Measurements from ENCODE around the gene OR4Q3.
"Not testable (repeated sequence)": the region's sequence is repeated elsewhere in the genome, so short reads cannot be mapped to it uniquely, and the experiment has no call there.

OR4Q3 gene

DNA sequence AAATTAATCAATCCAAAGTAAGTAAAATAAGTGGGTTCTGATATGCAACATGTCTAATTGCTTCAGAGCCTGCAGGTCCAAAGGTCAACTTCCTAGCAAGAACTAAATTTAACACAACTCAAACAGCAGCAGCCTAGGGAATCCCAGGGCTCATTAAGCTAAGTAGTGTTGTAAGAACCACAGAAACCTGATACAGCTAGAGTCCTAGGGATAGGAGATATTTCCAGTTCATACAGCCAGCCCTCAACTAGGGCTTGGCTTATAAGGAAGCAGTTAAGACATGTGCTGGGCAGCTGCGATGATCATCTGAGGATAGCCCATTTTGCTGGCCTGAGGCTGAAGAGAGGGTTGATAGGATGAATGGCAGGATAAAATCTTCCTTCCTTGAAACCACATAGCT, at the start of gene OR4Q3:
Gene OR4Q3, plus strand, starts transcription at position 316 of the 400 bp plus-strand sequence.
- no peak for DNase-seq

DNA sequence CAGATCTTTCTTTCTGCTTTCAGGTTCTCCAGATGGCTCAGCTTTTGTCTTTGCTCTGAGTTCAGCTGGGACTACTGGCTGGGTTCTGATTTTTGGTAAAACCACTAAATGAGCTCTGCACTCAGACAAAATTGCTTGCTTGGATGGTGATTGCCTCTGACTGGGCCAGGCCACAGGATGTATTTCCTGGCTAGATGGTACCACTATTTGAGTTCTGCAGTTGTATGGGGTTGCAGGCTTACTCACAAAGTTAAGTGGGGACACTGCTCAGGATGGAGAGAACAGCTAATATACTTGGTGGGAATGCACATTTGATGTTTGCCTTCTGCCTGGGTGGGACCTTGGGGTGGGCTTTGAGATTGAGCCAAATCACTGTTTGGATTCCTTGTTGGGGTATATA, 14.0 kb upstream of the OR4Q3 start:
- no peak for DNase-seq

DNA sequence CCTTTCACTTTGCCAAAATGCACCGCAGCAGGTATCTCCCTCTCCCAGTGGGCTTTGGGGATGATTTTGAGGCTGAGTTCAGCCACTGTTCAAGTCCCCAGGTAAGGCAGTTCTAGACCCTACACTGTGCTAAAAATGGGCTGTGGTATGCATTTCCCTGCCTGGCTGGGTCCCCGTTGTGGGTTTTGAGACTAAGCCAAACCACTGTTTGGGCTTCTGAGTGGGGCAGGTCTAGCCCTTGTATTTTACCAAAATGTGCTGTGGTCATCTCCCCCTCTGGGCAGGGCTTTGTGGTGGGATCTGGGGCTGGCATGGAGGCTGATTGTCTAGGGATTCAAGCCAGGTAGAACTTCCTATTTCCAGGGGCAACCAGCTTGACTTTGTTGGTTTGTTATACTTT, 13.6 kb upstream of the OR4Q3 start:
- DNase-seq = no peak

DNA sequence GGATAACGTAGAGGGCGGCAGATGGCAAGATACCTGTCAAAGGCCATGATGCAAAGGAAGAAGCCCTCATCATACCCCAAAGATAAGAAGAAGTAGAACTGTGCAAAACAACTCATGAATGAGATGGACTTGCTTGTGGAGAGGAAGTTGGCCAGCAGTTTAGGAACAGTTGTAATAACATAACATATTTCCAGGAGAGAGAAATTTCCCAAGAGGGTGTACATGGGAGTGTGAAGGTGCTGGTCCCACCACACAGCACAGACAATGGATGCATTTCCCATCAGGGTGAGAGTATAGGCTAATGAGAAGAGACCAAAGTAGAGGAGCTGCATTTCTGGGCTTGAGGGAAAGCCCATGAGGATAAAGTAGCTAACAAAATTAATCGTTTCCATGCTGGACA, 9.5 kb upstream of the OR4Q3 start:
- not testable (repeated sequence) for DNase-seq

DNA sequence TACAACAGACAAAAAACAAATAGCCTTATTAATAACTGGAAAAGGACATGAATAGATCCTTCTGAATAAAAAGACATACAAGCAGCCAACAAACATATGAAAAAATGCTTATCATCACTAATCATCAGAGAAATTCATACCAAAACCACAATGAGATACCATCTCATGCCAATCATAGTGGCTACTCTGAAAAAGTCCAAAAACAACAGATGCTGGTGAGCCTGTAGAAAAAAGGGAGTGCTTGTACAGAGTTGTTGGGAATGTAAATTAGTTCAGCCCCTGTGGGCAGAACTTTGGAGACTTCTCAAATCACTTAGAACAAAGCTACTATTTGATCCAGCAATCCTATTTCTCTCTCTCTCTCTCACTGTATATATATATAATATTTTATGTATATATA, 8.9 kb downstream of the OR4Q3 start:
- not testable (repeated sequence) for DNase-seq

DNA sequence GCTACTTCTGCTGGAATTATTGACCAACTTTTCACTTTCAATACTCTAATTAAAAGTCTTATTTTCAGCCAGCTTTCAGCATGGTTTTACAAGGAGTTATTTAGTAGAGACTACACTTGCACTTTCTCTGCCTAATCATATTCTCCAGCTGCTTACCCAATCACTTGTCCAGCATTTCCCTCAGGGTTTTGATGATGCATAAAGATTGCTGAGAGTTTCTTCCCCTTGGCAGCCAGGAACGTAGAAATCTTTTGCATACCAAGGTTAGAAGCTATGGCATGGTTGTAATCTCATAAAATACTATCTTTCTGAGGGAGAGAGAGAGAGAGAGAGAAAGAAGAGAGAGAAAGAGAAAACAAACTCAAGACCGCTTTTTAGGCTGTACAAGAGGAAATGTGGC, 10.8 kb downstream of the OR4Q3 start:
- no peak for DNase-seq

DNA sequence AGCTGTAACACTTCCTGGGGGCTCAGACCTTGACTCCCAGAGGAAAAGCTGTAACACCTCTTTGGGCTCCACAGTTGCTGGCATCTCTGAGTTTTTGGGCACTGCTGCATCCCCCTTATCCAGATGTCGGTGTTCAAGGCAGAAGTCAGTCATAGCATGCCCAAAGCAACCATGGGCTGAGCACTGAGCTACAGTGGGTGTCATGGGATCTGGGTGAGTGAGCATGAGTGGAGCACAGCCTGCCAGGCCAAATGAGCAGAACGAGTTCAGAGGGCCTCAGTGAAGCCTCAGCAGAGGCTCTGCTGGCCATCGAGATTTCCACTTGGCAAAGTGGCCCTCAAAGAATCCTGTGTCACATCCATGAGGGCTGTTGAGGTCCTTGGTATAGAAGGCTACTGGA, 28.1 kb downstream of the OR4Q3 start:
- DNase-seq = not testable (repeated sequence)

DNA sequence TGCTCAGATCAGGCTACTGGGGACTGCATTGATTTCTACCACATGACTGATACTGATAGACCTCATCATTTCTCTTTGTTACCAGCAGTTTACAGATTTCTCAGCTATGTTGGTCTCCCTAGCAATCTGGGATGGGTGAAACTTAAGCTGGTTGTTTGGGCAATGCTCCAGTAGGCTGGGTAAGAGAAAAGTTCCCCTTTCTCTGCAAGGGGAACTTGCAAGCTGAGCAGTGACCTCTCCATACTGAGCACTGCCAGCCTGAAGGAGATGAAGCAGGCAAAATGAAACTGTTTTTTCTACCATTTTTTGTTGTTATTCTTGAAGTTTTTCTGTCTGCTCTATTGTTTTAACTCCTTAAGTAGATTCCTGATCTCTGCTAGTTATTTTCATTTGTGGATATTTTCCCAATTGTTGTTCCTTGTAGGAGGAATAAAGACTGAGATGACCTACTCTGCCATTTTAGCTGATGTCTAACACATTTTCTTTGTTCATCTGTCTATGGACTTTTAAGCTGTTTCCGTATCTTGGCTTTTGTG, 28.6 kb downstream of the OR4Q3 start:
- DNase-seq = no peak

DNA sequence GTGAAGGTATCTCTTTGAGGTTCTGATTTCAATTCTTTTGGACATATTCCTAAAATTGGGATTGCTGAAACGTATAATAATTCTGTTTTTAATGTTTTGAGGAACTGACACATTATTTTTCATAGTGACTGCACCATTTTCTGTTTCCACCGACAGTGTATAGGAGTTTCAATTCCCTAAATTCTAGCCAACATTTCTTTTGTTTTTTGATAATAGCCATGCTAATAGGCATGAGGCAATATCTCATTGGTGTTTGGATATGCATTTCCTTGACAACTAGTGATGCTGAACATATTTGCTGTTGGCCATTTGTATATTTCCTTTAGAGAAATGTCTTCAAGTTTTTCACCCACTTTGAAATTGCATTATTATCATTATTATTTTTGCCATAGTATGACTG, 29.1 kb downstream of the OR4Q3 start:
- not testable (repeated sequence) for DNase-seq

DNA sequence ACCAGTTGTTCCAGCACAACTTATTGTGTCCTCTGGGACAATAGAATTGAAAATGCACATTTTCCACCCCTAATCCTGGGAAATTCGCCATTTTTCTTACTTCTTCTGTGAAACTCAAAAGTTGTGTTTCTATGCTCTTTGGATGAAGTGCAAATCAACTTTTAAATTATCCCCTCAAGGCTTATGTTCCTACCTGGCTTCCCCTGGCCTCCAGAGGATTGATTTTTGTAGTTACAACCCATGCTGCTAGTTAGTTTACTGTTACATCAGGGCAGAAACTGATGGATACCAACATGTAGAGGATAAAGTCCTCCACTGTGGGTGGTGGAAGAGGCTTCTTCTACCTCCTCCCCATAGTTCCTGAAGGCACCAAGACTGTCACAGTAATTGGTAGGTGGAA, 29.8 kb downstream of the OR4Q3 start, which contains the start of gene OR4M1:
Gene OR4M1, plus strand, starts transcription at position 301 of the 400 bp plus-strand sequence. CDS start 6,819 bp downstream, outside the sequence.
- not testable (repeated sequence) for DNase-seq

DNA sequence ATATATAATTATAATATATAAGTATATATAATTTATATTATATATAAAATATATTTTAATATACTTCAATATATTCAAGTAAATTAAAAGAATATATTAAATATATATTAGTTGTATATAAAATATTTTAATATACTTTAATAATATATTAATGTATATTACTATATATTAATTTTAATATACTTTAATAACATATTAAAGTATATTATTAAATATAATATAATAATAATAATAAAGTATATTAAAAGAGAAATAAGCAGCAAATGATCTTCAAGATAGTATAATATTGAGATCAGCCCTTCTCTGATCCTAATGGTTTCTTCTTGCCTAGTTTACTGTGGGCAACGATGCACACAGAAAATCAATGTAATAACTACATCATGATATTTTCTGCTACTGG, 32.2 kb downstream of the OR4Q3 start:
- no peak for DNase-seq

DNA sequence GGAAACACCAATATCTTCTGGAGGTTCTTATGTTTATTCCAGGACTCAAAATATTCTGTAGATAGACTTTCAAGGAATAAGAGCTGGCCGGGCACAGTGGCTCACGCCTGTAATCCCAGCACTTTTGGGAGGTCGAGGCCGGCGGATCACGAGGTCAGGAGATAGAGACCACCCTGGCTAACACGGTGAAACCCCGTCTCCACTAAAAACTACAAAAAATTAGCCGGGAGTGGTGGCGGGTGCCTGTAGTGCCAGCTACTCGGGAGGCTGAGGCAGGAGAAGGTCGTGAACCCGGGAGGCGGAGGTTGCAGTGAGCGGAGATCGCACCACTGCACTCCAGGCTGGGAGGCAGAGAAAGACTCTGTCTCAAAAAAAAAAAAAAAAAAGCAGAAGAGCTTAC, 42.5 kb downstream of the OR4Q3 start:
- not testable (repeated sequence) for DNase-seq

DNA sequence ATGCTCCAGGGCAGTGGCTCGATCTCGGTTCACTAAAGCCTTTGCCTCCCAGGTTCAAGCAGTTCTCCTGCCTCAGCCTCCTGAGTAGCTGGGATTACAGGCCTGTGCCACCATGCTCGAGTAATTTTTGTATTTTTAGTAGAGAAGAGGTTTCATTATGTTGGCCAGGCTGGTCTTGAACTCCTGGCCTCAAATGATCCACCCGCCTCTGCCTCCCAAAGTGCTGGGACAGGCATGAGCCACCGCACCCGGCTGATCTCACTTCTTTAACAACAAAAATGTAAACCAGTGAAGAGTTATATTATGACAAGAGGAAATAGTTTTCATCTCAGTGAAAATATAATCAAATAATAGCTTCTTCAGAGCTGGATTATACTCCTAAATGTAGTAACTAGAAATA, 43.9 kb downstream of the OR4Q3 start:
- not testable (repeated sequence) for DNase-seq

DNA sequence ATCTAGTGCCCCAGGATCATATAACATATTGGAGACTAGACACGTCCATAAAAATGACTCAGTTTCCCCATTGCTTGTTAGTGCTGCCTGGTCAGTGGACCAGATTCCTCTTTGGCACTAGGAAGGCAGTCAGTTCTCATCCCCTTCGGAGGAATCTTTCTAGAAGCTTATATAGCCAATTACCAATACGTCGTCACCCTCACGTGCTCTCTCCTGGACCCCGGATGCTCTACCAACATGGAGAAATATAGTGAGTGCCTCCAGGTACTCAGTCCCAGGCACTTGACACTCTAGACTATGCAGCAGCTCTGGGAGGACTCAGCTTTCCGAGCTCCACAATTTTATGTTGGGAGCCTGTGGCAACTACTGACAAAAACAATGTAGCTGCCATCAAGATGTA, 44.8 kb downstream of the OR4Q3 start:
- DNase-seq = not testable (repeated sequence)

DNA sequence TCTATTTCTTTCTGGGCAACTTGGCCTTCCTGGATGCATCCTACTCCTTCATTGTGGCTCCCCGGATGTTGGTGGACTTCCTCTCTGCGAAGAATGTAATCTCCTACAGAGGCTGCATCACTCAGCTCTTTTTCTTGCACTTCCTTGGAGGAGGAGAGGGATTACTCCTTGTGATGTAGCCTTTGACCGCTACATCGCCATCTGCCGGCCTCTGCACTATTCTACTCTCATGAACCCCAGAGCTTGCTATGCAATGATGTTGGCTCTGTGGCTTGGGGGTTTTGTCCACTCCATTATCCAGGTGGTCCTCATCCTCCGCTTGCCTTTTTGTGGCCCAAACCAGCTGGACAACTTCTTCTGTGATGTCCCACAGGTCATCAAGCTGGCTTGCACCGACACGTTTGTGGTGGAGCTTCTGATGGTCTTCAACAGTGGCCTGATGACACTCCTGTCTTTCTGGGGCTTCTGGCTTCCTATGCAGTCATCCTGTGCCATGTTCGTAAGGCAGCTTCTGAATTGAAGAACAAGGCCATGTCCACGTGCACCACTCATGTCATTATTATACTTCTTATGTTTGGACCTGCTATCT, 53.2 kb downstream of the OR4Q3 start:
- not testable (repeated sequence) for DNase-seq

Measured in activated effector memory CD4-positive, alpha-beta T cell treated with Interleukin-2 at 50 U/mL for 16 hours (primary cell).